GM15510 (cell line): ENCODE data around the gene HIPK3.

ENCODE experiments used
- POLR2A ChIP-seq: IDR thresholded peaks from 3 replicates; pipeline ENCODE4 v1.6.1; 2011; ENCODE audit warnings: borderline replicate concordance; ENCODE audit not compliant: insufficient read length; ENCODE audit errors: extremely low read depth

Gene HIPK3

GRCh38 chr11:33273656-33274055 lies 16.5 kb downstream of the HIPK3 start:
- no peak for TF ChIP-seq POLR2A

GRCh38 chr11:33280411-33280810 lies 23.2 kb downstream of the HIPK3 start:
- TF ChIP-seq POLR2A, result no peak

DNA sequence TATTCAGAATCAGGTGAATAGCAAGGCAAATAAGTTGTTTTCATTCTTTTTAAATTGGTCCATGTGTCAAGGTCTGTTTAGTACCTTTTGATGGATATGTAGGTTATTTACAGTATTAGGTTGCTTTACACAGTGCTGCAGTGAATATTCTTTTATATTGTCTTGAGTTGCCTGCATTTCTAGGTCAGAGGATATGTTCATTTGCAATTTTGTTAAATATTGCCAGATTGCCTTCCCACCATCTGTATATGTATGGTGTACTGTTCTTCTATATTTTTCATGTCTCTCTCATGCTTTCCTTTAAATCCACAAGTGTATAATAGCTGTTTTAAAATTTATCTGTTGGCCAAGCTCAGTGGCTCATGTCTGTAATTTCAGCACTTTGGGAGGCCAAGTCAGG lies 24.6 kb downstream of the HIPK3 start:
- TF ChIP-seq POLR2A, result no peak

DNA sequence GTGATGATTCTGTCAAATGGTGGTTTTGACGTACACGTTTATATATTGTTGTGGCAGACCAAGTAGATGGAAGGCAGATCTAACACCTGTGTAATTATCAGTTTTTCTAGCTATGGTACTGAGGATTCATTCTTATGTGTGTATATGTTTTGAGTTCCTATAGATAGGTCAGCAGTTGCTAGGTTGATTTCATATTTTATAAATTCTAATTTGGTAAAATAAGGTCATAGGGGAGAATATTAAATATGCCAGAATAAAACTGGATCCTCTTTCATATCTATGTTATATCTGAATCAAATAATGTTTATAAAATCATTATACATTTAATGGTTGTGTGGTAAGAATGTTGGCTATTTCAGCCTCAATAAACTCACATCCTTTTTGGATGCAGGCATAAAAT lies 27.6 kb downstream of the HIPK3 start:
- TF ChIP-seq POLR2A, result no peak

DNA sequence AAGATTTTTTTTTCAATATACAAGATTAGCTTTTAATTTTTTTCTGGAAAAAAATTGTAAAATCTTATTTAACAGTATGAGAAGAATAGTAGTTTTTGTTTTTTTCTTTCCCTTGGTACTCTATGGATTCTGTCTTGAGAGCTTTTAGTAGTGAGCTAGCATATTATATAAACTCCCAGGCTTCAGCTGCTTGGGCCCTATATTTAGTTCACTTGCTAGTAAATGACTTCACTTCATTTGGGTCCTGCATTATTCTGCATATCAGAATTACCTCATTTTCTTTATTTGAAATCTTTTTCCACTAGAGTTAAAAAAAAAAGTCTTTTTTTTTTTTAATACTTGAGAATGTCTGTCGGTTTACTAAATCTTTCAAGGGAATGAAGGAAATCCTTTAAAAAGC lies 33.1 kb downstream of the HIPK3 start:
- no peak for TF ChIP-seq POLR2A

DNA sequence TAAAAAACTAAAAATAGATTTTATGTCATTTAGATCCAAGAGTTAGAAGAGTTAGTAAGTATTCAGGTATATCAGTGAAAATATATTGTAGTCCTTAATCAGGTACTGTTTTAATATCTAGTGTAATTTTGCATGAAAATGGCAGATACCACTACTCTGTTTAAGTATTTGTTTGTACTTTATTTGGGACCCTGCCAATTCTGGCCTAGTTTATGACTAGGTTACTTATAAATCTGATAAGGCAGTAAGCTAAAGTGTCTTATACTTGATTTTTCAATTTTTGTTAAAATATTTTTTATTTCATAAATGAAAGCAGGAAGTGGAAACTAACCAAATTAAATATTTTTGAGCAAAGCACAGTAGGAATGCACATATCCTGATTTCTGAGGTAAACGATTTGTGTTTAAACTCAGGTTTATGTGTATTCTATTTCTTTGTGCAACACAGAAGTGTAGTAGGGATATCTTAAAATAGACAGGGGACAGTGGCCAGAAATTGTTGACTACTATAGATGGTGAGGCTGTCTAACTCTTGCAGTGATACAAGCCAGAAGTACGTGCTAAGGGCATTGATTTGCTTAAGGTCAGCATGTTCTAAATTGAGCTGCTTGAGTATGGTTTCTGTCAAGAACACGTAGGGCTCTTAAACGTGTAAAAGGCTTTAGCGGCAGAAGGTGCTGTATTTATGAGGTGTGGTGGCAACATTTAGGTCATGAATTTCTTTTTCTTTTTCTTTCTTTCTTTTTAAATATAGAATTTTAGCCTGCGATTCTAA lies 34.0 kb downstream of the HIPK3 start:
- TF ChIP-seq POLR2A, result no peak

DNA sequence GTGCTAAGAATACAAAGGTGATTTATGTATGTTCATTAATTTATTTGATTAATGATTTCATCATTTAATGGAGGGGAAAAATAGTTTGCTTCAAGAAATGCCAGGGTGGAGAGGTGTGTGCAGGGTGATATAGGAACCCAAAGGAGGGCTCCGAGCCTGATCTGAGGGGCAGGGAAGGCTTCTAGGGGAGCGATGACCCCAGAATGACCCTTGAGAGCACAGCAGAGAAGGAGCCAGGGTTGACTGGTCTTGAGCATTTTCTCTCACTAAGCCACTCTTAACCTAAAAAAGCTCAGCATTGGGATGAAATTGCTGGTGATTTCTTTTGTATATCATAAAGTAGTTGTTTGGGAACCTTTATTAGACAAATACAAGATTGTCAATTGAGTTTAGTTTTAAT lies 35.1 kb downstream of the HIPK3 start:
- TF ChIP-seq POLR2A, result no peak

- TF ChIP-seq POLR2A, result no peak
Observed at GRCh38 chr11:33294224-33294623, 37.0 kb downstream of the HIPK3 start.

GRCh38 chr11:33294797-33295196 lies 37.6 kb downstream of the HIPK3 start:
- no peak for TF ChIP-seq POLR2A

- no peak for TF ChIP-seq POLR2A
Observed at GRCh38 chr11:33296695-33297094, 39.5 kb downstream of the HIPK3 start.

DNA sequence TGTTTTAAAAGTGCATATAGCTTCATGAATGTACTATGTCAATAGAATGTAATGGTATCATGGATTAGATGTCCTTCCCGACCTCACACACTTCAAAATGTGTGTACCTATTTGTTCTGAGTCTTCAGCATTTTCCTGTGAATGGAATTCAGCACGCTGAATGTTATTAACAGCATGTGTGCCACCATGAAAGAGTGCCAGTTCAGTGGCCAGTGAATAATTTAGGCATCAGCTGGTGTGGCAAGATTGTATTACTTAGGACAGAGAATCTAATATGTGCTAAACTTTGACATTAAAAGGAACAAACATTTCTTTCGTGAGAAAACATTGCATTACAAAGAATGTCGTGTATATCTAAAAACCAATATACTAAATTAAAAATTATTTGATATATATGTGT lies 46.4 kb downstream of the HIPK3 start:
- TF ChIP-seq POLR2A, result no peak

DNA sequence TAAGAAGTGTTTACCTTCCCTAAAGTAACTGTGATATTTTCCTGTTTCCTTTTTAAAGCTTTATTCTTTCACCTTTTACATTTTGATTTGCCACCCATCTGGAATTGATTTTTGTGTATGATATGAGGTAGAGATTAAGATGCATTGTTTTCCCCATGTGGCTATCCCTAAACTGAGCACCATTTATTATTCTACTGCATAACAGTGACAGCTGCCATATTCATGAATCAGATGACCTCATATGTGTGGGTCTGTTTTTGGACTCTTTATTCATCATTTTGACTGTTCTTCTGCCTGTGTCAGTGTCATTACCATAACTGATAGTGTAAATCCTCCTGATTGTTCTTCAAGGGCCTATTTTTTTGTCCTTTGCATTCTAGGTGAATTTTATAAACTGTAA lies 50.8 kb downstream of the HIPK3 start:
- TF ChIP-seq POLR2A, result no peak

GRCh38 chr11:33309118-33309517 lies 51.9 kb downstream of the HIPK3 start:
- no peak for TF ChIP-seq POLR2A

GRCh38 chr11:33310720-33311500 lies 53.7 kb downstream of the HIPK3 start:
- no peak for TF ChIP-seq POLR2A

DNA sequence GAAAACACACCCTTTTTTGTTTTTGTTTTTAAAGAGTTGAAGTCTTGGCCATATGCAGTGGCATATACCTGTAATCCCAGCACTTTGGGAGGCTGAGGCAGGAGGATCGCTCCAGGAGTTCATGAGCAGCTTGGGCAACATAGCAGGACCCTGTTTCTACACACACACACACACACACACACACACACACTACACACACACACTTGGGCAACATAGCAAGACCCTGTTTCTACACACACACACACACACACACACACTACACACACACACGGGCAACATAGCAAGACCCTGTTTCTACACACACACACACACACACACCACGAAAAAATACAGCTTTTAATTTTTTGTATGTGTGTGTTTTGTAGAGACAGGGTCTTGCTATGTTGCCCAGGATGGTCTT lies 54.5 kb downstream of the HIPK3 start:
- TF ChIP-seq POLR2A, result no peak

DNA sequence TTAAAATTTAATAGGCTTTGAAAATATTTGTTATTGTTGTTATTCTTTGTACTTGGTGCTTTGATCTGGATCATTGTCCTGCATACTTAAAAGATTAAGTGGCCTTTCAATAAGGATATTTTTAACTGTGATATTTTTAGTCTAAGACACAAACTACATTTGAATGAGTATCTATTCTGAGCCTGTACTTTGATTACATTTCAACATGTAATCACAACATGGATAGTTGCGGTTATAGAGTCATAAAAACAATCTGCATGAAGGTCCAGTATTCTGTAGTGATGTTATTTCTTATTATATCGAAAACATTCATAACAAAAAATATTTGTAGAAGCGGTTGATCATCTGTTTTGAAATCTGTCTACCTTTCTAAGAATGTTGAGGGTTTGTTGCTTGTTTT lies 58.6 kb downstream of the HIPK3 start:
- no peak for TF ChIP-seq POLR2A
